ENCODE results near the gene UBTF.

Gene UBTF

DNA sequence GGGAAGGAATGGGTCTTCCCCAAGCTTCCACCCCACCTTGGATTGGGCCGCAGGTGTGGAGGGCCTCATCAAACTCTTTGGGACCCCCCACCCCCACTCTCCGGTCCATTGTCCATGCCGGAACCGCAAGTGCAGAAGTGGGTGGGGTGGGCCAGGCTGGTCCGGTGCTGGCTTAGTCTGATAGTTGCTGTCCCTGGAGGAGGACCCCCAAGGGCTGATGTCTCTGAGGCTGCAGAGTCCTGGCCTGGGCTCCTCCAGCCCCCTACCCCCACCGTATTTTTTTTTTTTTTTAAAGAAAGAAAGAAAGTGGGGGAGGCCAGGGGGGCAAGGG is 12.7 kb downstream of the UBTF start:
- no peak overlapping the region for H3K27ac ChIP-seq
- TF ChIP-seq ZFX (IDR thresholded peaks at IDR 0.05), result no peak
- TF ChIP-seq, protein P1, sequence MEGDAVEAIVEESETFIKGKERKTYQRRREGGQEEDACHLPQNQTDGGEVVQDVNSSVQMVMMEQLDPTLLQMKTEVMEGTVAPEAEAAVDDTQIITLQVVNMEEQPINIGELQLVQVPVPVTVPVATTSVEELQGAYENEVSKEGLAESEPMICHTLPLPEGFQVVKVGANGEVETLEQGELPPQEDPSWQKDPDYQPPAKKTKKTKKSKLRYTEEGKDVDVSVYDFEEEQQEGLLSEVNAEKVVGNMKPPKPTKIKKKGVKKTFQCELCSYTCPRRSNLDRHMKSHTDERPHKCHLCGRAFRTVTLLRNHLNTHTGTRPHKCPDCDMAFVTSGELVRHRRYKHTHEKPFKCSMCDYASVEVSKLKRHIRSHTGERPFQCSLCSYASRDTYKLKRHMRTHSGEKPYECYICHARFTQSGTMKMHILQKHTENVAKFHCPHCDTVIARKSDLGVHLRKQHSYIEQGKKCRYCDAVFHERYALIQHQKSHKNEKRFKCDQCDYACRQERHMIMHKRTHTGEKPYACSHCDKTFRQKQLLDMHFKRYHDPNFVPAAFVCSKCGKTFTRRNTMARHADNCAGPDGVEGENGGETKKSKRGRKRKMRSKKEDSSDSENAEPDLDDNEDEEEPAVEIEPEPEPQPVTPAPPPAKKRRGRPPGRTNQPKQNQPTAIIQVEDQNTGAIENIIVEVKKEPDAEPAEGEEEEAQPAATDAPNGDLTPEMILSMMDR (conservative IDR thresholded peaks at IDR 0.05), result no peak

DNA sequence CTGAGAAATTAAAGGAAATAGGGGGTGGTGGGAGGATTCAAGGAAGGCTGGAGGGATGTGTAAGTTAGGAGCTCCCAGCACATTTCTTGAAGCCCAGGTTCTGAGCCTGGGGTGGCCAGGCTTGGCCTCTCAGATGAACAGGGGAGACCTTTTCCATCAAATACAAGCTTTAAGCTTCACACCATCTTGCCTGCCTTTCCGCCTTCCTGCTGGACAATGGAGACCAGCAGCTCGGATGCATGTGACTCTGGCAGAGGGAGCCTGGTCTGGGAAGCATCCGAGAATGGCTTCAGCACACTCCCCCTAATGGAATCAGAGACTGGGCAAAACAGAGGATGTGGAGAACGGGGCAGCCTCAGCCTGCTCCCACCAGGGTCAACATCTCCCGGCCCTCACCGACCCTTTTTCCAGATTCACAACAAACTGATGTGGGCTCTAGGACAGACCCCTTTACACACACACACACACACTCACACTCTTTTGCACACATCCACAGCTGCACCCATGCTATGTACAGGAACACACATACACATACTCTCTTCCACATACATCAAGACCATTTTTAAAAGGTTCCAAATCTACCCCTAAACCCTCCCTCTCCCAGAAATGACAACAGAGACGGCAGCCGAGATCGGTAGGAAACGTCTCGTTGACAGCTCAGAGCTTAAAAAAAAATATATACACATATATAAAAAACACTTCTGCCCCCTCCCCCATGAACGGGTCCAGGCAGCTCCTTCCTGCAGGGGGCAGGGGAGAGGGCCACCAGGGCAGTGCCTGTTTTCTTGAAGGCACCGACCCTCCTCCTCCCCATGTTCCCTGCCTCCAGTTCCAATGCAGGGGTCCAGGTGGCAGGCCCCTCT is 13.3 kb downstream of the UBTF start:
- TF ChIP-seq ZFX (IDR thresholded peaks at IDR 0.05), result no peak
- TF ChIP-seq, protein P1 (conservative IDR thresholded peaks at IDR 0.05), result no peak; the same call in 1 of the 2 replicates
- H3K27ac ChIP-seq, result no peak overlapping the region

DNA sequence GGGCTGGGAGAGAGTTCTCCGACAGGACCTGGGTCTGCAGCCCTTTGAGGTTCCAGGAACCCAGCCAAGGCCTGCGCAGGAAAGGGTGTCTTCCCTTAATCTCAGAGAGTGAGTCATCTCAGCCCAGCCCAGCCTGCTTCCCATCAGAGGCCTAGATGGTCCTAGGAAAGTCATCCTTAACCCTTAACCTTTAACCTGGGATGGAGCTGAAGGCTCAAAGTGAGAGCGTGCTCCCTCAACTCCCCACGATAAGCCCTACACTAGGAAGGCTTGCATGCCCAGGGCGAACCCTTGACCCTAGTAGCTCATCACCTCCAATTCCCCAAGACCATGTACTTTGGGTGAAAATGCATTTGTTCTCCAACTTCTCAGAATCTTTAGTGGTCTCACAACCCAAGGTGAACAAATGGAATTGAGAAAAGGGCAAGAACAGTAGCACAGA is 15.0 kb downstream of the UBTF start:
- no peak for TF ChIP-seq ZFX (IDR thresholded peaks at IDR 0.05)
- TF ChIP-seq, protein P1 (conservative IDR thresholded peaks at IDR 0.05), result no peak
- H3K27ac ChIP-seq, result no peak overlapping the region

DNA sequence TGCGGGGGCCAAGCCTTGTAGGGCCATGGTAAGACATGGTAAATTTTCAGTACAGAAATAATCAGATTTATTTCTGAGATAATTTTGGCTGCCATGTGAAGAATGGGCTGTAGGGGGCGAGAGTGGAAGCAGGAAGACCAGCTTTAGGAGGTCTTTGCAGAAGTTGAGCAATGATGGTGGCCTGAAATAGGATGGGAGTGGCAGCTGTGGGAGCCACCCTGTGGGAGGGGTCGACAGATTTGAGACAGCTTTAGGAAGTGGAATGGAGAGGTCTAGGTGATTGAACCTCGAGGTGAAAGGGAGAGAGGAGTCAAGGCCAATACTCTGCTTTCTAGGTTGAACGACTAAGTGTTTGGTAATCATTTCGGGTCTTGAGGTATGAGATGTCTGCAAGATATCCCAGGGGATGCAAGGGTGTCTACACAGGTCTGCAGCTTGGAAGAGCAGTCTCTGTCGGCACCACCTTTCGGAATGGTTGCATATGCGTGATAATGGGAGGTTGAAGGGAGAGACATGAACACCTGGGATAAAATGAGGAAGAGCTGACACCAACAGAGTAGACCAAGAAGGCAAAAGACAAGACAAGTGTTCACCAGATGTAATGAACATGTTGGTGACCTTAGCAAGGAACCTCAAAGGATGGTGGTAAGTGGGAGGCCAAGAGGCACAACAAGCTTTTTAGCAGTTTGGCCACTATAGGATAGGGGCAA is 15.6 kb downstream of the UBTF start:
- no peak overlapping the region for H3K27ac ChIP-seq
- TF ChIP-seq, protein P1 (conservative IDR thresholded peaks at IDR 0.05), result peak; percentile 64
- TF ChIP-seq ZFX (IDR thresholded peaks at IDR 0.05), result no peak

DNA sequence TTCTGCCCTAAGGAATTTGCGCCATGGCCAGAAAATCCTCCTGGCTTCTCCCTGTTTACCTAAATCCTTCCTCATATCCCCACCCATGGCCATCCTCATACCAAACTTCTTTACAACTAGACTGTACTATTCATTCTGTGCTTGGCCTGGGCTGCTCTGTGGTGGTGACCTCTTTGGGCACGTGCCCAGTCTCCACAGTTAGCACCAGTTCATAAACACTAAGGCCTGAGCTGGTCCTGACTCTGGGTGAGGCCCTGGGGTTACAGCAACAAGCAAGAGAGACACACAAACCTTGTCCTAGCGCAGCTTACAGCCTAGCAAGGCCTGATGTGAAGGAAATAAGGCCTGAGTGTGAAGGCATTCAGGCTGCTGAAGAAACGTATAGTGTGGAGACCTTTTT is 16.7 kb downstream of the UBTF start:
- H3K27ac ChIP-seq, result no peak overlapping the region
- no peak for TF ChIP-seq ZFX (IDR thresholded peaks at IDR 0.05)
- TF ChIP-seq, protein P1 (conservative IDR thresholded peaks at IDR 0.05), result no peak

DNA sequence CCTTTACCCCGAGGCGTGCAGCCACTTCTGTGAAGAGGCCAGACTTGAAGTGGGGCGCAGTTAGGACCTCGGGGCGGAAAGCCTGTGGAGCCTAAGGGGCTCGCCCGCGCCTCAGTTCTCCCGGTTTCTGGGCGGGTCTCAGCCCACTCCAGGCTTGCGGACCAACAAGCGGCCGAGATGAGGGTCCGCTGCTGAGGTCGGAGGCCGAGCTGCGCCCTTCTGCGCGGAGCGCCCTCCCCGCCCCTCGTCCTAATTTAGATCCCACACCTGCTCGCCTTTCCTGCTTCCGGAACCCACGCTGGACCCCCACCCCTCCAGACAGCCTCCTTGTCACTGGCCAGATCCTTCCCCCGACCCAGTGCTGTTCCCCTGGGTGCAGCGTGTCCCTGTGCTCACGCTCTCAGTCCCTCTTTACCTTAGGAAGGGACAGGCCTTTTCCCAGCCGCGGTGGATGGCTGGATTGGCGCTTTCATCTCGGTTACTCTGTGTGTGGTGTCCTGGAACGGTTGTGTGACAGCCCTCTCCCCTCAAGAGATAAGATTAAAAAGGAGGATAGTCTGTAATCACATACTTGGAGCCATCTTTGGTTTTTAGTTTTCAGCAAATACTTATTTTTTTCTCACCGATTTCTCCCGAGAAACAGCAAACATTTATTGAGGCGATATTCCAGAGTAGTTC is 18.9 kb downstream of the UBTF start:
- H3K27ac ChIP-seq, result peak overlapping the region; percentile 92
- no peak for TF ChIP-seq ZFX (IDR thresholded peaks at IDR 0.05)
- TF ChIP-seq, protein P1 (conservative IDR thresholded peaks at IDR 0.05), result no peak
